HG03039 (cell line): ENCODE data around the gene EIF3B.
"Not testable (repeated sequence)": the region's sequence is repeated elsewhere in the genome, so short reads cannot be mapped to it uniquely, and the experiment has no call there.

Experiments
- ATAC-seq: cut with Tn5 transposase; IDR thresholded peaks from one replicate; pipeline ENCODE4 v1.9.1; 2021; ENCODE audit warnings: mild to moderate bottlenecking, moderate library complexity; ENCODE audit not compliant: unreplicated experiment

The EIF3B gene

DNA sequence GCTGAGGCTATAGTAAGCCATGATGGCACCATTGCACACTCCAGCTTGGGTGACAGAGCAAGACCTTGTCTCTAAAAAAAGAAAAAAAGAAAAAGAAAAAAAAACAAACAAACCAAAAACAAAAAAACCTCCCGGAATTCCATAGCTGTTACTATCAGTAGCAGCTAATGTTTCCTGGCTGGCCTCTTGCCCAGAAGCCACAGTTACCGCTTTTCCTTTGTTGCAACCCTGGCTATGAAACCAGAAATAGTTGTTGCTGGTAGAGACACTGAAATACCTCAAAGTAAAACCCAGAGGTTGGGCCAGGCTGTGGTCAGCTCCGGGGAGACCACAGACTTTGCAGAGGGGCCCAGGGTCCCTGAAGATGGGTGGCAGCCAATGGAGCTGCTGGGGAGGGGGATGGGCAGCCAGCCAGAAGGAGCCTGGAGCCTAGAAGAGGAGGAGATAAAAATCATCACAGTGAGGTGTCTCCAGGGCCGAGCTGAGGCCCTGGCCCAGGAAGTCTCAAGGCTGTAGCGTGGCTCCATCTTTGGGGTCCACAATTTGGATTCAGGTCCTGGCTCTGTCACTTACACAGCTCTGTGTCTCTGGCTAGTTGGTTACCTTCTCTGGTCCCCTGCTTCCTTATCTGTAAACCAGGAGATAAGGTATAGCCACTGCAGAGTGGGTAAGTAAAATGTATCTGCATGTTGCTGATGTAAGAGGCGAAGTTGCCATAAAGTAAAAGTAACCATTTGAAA is 45.4 kb downstream of the EIF3B start:
- no peak for ATAC-seq

DNA sequence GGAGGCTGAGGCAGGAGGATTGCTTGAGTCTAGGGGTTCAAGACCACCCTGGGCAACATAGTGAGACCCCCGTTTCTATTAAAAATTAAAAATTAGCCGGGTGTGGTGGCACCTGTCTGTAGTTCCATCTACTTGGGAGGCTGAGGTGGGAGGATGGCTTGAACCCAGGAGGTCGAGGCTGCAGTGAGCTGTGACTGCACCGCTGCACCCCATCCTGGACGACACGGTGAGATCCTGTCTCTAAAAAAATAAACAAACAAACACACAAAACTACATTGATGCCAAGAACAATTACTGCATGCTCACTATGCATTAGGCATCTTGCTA is 48.0 kb downstream of the EIF3B start:
- no peak for ATAC-seq

DNA sequence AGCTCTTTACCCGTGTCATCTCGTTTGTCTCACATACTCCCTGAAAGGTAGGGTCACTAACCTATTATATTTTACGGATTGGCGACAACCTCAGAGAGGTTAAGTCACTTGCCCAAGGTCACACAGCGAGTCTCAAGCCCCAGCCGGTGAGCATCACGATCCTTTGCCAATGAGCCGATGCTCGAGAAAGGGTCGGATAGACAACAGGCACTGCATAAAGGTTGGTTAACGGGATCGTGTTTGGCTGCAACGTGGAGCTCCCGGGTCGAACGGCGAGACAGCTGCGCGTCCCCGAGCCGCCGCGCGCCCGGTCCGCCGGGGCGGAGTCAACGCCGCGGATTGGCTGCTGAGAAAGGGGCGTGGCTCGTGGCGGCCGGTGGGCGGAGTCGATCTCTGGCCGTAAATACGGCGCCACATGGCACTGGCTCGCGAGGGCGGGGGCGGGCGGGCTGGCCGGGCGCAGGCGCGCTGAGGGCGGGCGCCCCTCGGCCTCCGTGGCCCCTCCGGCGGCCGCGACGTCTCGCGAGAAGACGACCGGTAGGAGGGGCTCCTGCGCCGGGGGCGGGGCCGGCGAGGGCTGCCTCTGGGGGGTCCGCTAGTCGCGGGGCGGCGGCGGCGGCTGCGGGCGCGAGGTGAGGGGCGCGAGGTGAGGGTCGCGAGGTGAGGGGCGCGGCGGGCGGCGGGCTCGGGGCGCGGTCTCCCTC is 48.5 kb downstream of the EIF3B start, which contains the start of gene CHST12:
Gene CHST12 (plus strand): TSS at position 598 of the 704 bp plus-strand sequence. CDS start 29,029 bp downstream, outside the sequence.
- ATAC-seq, result peak; percentile 45

DNA sequence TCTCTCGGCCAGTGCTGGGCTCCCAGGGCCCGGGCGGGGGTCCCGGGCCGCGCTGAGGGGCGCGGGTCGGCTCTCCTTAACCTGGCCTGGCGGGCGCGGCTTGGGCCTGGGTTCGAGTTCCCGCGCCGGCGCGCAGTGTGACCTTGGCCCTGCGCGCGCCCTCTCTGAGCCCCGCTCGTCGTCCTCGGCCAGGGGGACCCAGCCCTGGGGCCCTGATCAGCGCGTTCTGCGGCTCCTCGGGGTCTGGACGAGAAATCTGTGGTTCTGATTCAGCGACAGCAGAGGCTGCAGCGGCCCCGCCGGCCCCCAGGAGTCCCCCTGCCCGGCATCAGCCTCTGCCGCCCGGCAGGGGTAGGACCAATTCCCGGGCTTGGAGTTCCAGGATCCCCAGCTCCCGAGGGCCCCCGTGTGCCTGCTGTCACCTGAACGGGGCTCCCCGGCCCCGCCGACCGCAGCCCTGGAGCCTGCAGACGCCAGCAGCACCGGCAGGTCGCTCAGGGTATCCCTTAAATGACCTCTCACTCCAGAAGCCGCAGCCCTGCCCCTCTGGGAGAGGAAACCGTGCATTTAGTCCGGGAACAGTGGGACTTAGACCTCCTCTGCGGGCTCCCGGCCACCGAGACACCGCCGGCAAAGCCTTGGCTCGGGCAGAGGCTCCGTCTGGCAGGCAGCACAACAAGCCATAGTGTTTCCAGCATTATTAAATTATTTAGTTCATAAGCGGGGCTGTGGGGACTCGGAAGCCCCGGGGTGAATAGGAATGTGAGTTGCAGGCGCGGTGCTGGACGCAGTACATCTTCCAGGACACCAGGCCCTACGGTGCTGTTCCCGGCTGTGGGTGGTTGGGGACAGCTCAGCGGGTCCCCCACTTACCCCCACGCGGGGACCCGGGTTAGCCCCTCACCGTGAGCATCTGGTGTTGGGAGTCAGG is 49.4 kb downstream of the EIF3B start:
- ATAC-seq, result peak; percentile 9

DNA sequence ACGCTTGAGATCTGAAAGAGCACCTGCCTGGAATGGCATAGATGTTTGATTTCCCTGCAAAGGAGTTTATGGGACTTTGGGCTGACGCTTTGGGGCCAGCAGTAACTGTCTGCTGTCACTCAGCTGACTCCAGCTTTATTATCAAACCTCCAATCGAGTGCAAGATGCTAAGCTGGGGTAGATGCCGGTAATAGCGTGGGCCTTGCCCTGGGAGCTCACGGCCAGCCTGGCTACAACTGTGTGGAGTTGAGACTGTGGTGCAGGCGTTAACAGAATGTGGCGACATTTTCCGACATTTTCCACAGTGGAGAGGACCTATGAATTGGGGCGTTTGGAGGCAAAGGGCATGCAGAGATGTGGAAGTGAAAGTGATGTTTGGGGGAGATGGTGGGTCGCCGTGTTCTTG is 50.1 kb downstream of the EIF3B start:
- ATAC-seq, result no peak

DNA sequence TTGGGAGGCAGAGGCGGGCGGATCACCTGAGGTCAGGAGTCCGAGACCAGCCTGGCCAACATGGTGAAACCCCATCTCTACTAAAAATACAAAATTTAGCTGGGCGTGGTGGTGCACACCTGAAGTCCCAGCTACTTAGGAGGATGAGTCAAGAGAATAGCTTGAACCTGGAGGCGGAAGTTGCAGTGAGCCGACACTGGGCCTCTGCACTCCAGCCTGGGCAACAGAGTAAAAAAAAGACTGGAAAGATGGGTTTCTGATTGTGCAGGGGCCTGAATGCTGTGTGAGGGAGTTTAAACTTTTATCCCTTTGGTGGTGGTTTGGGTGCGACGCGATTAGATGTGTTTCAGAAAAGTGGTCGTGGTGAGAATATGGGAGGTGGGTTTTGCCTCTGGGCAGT is 50.6 kb downstream of the EIF3B start:
- no peak for ATAC-seq

DNA sequence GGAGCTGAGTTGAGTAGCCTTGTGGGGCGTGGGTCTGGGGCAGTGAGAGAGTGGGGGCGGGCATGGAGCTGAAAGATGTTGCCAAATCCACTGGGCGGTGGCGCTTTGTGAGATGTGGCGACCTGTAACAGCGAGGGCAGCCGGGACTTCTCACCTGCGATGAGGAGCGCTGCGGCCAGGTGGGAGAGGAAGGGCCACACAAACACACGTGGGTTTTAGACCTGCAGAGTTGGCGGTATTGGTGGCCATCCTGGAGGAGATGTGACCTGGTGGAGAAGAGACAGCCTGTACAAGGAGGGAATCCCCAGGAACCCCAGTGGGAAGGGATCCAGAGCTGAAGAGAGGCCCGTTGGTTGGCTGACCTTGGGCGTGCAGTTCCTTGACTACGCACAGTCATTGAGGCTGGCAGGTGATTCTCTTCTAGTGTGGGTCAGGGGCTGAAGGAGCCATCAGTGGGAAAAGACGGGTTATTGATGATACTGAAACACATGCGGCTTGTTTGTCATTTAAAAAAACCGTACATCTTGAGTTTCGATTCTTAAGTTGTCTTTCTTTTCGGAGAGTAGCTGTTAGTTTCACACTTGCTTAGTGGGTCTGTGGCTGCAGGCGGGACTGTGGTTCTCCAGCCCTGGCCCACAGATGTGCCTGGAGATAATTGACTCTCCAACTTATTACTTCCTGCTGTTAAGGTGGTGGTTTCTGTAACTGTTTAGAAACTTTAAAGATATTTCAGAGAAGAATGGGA is 51.1 kb downstream of the EIF3B start:
- peak; percentile 30 for ATAC-seq

DNA sequence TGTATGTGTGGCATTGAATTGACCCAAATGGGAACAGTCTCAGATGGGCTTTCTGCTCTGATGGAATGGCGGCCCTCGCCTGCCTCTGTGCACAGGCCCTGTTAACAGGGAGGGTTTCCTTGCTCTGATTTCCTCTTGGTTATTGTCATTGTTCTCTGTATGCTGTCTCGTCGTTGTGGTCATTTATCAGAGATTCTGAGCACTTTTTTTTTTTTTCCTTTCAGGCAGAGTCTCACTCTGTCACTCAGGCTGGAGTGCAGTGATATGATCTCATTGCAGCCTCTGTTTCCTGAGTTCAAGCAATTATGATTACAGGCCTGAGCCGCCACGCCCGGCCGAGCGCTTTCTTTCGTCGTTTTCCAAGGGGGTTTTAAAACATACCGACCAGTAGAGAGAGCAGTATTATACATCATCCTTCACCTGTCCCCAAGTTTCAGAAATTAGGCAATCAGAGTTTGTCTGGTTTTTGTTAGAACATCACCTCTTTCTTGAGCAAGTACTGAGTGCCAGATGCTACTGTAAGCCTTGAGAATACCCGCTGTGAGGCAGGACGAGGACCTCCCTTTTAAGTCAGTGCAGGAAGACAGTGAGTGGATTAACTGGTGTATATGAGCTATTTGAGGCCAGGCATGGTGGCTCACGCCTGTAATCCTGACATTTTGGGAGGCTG is 55.3 kb downstream of the EIF3B start:
- ATAC-seq, result no peak

DNA sequence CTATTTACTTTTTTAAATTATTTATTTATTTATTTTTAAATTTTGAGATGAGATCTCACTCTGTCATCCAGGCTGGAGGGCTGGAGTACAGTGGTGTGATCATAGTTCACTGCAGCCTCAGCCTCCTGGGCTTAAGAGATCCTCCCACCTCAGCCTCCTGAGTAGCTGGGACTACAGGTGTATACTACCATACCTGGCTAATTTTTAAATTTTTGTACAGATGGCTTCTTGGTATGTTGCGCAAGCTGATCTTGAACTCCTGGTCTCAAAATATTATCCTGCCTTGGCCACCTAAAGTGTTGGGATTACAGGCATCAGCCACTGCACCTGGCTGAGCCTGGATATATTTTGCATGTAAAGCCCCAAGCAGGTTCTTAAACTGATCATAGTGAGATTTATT is 56.4 kb downstream of the EIF3B start:
- ATAC-seq, result no peak

DNA sequence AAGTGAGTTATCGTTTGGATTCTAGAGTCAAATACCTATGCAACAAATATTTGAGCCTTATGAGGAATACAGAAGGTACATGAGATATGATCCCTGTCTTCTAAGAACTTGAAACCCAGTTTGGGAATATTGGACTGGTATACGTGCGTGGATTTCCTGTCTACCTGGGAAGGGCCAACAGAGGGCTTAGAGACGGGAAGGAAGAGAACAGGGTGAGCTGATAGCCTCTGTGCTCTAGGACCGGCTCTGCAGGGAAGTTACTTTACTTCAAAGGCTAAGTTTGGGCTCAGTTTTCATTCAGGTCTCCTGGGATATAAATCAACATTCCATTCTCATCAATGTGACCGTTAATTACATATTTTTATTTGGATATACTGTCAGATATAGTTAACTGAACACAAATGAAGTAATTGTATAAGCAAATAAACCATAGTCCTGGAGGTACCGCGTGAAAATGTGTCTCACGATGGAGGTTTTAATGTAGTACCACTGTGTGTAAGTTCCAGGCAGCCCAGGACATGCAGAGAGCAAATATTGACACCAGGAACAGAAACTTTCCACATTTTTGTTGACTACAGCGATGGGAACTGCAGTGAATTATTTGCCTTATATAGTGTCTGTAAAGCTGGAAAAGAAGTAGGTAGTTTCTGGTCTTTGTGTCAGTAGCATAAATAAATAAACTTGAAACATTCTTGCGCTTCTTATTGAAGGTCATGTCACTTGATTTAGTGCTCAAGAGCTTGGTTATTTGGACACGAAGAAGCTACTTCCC is 57.4 kb downstream of the EIF3B start:
- ATAC-seq, result no peak

DNA sequence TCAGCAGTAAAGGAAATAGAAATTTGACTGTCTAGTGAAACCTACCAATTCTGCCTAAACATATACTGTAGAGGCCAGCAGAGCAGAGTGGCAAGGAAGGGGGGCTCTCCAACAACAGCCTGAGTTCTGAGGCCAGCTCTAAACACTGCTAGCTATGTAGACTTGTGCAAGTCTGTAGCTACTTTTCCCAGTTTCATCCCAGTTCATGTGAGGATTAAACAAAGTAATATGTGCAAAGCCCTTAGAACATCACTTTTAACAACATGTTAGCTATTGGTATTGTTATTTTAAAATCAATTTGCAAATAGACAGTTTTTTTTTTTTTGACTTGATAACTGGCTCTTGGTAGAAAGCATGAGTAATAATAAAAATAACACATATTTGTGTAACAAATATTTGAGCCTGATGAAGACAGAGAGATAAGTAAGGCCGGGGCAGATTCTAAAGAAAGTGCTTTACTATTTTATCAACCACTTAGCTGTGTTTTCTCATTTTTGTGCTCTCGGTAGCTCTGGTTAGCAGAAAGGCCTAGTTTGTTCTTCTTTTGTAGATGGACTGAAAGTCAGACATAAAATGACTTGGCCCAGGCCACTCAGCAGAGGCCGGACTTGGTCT is 58.1 kb downstream of the EIF3B start:
- no peak for ATAC-seq

DNA sequence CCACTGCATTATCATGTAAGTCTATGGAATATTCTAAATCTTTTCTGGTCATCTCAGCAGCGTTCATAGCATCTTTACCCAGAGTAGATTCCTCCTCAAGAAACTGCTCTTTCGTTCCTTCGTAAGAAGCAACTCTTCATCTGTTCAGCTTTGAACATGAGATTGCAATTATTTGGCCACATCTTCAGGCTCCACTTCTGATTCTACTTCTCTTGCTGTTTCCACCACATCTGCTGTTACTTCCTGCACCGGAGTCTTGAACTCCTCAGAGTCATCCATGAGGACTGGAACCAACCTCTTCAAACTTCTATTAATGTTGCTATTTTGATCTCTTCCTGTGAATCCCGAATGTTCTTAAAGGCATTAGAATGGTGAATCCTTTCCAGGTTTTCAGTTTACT is 61.4 kb downstream of the EIF3B start:
- ATAC-seq, result no peak

DNA sequence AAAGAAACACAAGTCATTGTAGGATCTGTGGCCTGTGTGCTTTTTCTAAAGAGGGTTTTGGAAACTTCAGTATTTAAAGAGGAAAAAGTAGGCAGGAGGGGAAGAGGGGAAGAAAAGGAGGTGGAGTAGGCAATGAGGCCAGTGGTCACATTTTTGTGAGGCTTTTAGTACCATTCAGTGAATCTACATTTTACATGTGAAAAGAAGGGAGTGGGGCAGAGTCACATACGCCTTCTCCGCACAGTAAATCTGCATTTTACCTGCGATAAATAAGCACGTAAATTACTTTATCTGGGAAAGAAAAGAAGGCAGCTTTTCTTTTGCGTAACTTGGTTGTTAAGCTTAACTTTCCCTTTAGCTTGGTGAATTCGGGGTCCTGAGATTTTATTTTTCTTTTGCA is 62.0 kb downstream of the EIF3B start:
- ATAC-seq, result no peak

DNA sequence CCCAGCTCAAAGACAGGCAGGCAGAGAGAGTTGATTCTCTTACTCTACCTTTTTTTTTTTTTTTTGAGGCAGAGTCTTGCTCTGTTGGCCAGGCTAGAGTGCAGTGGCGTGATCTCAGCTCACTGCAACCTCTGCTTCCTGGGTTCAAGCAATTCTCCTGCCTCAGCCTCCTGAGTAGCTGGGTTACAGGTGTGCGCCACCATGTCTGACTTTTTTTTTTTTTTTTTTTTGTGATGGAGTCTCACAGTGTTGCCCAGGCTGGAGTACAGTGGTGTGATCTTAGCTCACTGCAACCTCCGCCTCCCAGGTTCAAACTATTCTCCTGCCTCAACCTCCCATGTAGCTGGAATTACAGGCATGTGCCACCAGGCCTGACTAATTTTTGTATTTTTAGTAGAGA is 62.6 kb downstream of the EIF3B start:
- ATAC-seq, result not testable (repeated sequence)

DNA sequence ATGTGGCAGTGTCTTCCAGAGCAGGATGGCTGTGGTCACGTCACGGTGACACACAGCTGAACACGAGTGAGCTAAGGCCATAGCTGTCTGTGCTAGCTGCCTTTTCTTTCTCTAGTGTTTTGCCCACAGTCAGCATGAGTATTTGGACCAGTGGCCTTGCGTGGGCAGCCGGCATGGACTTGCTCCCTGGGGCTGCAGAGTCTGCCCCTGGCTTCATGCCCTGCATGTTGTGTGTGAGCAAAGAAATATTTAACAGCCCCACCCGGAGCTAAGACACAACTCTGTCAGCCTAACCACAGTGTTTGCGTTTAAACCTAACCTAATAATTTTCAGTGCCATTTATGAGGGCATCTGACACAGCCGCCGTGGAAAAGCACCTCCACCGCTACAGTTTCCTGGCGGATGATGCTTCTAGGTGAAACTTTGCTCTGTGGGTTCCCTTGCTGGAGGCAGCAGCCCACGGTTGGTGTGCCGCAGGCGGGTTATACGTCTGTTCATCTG is 63.4 kb downstream of the EIF3B start:
- ATAC-seq, result no peak

DNA sequence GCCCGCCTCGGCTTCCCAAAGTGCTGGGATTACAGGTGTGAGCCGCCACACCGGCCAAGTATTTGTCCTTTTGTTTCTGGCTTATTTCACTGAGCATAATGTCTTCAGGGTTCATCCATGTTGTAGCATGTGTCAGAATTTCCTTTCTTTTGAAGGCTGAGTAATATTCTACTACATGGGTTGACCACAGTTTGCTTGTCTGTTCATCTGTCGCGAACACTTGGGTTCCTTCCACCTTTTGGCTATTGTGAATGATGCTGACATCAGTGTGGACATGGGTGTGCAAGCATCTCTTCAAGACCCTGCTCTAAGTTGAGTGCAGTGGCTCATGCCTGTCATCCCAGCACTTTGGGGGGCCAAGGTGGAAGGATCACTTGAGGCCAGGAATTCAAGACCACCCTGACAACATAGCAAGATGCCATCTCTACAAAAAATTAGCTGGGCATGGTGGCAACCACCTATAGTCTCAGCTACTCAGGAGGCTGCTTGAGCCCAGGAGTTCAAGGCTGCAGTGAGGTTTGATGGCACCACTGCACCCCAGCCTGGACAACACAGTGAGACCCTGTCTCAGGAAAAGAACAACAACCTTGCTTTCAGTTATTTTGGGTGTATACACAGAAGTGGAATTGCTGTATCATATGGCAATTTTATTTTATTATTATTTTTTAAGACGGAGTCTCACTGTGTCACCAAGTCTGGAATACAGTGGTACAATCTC is 65.7 kb downstream of the EIF3B start:
- ATAC-seq, result no peak

DNA sequence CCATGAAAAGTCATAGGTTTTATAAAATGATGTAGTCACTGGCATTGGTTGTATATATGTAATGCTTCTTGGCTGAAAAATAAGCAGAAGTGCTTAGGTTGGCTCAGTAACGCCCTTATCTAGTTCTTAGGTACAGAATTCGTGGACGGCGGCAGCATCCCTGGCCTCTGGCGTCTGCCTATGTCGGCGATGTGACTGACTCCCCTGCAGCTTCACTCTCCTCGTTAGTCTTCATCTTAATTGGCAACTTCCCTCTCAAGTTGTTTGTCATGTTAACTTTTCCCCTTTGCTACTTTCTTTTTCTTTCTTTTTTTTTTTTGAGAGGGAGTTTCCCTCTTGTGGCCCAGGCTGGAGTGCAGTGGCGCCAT is 67.3 kb downstream of the EIF3B start:
- no peak for ATAC-seq

DNA sequence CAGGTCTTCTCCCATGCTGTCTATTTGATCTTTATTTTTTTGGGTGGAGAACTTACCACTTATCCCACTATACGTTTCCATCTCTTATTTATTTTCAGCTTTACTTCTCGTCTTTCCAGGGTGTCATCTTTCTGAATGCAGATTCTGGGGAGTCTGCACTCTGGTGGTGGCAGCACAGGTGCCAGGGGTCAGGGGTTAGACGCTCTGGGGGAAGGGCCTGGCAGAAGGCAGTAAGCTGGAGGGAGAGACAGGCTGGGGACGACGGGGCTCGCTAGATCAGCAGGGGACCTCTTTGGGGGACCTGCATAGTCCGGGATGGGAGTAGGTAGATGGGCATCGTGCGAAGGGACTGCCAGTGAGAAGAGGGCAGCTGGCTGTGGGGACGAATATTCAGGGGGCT is 71.1 kb downstream of the EIF3B start:
- no peak for ATAC-seq
